Mammary epithelial cell (primary cell): ENCODE measurements around the gene MYMK.

Source experiments
- CTCF ChIP-seq, 2 donors: IDR thresholded peaks in 1 of 2; conservative IDR thresholded peaks in 1 of 2; 2 replicates each; pipeline ENCODE4 v1.5.1; 2011 to 2012; ENCODE audit warnings: inconsistent platforms in 2 of 2, low read length in 2 of 2, mild to moderate bottlenecking in 2 of 2, control low read depth in 1 of 2, low read depth in 1 of 2; ENCODE audit not compliant: insufficient read depth in 1 of 2; ENCODE audit errors: extremely low read depth in 1 of 2
- EZH2 ChIP-seq: IDR thresholded peaks from 2 replicates; pipeline ENCODE4 v1.6.1; 2012; ENCODE audit warnings: low read length, inconsistent platforms, borderline replicate concordance

GRCh38 chr9:133467101-133467500 is 57.7 kb downstream of the MYMK start:
- TF ChIP-seq CTCF (conservative IDR thresholded peaks at IDR 0.05 in 1 of 2, IDR thresholded peaks at IDR 0.05 in 1 of 2; ENCODE audit: extremely low read depth in 1 of 2, insufficient read depth in 1 of 2, low read depth in 1 of 2, low read length in 2 of 2) (no peak), EZH2 (no peak)
